Tongue (tissue), 2 donors: ENCODE data around the gene MYH11. TPM values are rescaled to one million over a fixed set of nuclear protein-coding genes. Genes with fewer than 3 reads are reported as not detected.
"Not testable (repeated sequence)": the region's sequence is repeated elsewhere in the genome, so short reads cannot be mapped to it uniquely, and the experiment has no call there.

Experiments
- DNase-seq: peaks from one replicate; pipeline ENCODE4 v3.0.0-alpha.2; 2015
- total RNA-seq: library from RNA; depleted of rRNA; stranded (reverse); fragments of >200 nt; gene quantifications from one replicate; pipeline ENCODE4 v1.2.3, GENCODE V29; 2014

The MYH11 gene
- total RNA-seq, 1 donor from 2014 or later, result 33.7 TPM

- not testable (repeated sequence) for DNase-seq
Measured at GRCh38 chr16:15809297-15809696, 47.5 kb downstream of the MYH11 start.

DNA sequence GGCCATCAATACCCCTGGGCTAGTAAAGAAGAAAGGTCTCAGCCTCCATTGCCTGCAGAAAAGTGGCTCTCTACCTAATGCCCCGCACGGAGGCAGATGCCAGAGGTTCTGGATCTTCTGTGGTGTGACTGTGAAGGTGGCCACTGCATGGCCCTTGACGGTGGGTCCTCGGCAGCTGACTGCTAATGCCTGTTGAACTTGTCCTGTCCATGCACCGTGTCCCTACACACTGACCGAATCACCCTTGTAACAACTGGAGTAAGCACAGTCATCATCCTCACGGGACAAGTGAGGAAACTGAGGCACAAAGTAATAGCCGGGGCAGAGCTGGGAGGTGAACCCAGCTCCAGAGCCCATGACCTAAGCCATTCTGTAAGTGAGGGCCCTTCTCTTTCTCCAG lies 48.8 kb downstream of the MYH11 start:
- no peak for DNase-seq

GRCh38 chr16:15807603-15808009 lies 49.2 kb downstream of the MYH11 start:
- DNase-seq, result no peak

GRCh38 chr16:15803618-15804017 lies 53.2 kb downstream of the MYH11 start:
- no peak for DNase-seq

DNA sequence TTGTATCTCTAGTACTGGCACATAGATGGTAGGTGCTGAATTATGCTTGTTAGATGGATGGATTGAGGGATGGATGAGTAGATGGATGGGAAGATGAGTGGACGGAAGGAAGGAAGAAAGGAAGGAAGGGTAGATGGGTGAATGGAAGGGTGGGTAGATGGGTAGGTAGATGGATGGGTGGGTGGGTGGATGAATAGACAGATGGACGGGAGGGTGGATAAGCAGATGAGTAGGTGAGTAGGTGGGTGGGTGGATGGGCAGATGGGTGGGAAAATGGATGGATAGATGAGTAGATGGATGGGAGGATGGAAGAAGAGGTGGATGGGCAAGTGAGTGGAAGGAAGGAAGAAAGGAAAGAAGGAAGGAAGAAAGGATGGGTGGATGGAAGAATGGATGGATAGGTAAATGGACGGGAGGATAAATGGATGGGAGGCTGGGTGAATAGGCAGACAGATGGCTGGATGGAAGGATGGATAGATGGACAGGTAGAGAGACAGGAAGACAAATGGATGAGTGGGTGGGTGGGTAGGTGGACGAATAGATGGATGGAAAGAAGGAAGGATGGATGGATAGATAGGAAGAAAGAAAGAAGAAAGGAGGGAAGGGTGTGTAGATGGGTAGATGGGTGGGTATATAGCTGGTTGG lies 56.9 kb downstream of the MYH11 start:
- no peak for DNase-seq

- DNase-seq, result no peak
Measured at GRCh38 chr16:15798671-15799070, 58.2 kb downstream of the MYH11 start.

DNA sequence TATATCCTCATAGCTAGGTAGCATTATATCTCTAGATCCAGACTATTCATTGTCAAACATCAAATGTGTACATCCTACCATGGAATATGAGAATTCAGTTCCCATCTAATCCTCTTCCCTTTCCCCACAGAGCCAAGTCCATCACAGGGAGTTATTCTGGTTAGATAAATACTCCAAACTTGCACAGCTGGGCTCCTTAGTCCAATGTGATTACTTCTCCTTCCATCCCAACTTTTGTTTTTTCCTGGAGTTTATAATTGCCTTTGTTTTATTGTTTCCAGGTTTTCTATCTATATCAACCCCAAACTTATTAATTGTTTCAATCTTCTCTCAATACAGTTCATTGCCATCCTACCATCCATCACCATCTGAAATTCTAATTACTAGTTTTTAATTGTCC lies 59.9 kb downstream of the MYH11 start:
- DNase-seq, result no peak

DNA sequence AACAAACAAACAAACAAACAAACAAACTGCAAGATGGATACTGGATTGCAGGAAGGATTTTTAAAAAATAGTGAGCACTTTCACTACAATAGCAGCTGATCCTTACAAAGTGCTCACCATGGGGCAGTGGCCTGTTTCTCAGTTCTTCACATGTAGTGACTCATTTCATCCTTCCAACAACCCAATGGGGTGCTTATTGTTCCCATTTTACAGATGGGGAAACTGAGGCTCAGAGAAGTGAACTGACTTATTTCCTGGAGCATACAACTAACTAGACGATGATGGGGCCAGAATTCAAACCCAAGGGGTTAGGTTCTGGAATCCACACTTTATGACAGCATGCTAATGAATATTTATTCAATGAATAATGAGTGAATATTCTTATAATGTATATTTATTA lies 61.2 kb downstream of the MYH11 start:
- no peak for DNase-seq

- no peak for DNase-seq
Measured at GRCh38 chr16:15792563-15792971, 64.3 kb downstream of the MYH11 start.

GRCh38 chr16:15790458-15790857 lies 66.4 kb downstream of the MYH11 start:
- DNase-seq, result no peak

GRCh38 chr16:15789816-15790215 lies 67.0 kb downstream of the MYH11 start:
- not testable (repeated sequence) for DNase-seq

GRCh38 chr16:15788846-15789239 lies 68.0 kb downstream of the MYH11 start:
- DNase-seq, result no peak

- DNase-seq, result no peak
Measured at GRCh38 chr16:15786501-15786900, 70.3 kb downstream of the MYH11 start.

- DNase-seq, result no peak
Measured at GRCh38 chr16:15785386-15786059, 71.3 kb downstream of the MYH11 start.

DNA sequence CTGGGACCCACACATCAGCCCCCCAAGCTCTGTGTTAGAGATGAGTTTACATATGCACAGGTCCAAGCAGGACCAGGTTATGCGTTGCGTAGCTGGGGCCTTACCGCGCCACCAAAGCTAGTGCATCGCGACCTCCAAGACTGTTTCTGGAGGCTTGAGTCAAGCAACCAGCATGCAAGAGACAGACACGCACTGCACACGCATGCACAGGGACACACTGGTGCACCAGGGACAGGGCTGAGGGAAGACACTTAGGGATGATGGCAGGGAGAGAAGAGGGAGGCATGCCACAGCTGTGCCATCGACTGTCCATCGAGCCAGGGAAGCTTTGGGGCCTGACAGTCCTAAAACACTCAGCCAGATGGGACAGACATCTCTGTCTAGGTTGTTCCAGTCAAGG lies 72.8 kb downstream of the MYH11 start:
- no peak for DNase-seq

DNA sequence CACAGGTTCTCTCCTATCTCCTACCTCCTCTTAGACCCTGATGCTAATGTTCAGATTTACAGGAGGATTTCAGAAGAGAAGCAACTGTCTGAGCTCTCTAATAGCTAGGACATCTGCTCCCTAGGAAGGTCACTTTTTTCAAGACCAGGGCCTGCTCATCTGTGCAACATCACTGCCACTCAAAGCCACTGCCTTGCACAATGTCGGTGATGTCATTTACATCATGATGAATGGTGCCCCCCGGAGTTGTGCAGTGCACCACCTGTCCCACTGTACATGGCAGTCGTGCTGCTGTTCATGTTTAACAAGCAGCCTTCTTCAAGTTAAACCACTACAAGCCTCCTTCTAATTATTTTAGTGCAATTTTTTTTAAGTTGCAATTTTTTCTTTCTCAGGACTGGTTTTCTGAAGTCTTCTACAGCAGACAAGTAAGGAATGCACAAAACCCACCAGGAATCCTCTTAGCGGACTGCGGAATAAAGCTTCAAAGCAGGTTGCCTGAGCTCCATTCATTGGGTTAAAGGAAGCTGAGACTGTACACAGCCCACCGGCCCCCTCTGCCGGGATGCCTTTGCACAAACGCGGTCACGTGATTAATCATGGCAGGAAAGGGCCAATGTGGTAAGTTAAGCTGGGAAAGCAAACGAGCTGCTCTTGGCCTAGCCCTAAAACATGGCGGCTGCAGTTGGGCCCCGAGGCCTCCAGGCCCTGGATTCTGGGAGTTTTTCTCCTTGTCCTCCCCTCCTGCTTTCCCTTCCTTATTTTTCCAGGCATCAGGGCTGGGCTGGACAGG lies 74.1 kb downstream of the MYH11 start:
- DNase-seq, result no peak

DNA sequence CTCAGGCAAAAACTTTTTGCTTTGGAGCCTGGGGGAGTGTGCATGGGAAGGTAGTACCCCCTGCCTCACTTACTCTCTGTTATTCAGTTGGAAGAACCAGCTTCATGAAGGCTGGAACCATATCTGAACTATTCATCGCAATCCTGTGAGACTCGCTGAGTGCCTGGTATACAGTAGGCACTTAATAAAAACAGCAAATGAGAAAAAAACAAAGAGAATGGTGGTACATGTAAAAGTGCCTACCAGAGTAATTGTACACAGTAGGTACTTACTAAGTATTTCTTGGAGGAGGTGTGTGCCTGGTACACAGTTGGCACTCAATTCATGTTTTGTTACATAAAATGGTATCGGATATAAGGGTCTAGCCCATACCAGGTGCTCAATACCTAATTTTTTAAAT lies 75.2 kb downstream of the MYH11 start:
- no peak for DNase-seq

DNA sequence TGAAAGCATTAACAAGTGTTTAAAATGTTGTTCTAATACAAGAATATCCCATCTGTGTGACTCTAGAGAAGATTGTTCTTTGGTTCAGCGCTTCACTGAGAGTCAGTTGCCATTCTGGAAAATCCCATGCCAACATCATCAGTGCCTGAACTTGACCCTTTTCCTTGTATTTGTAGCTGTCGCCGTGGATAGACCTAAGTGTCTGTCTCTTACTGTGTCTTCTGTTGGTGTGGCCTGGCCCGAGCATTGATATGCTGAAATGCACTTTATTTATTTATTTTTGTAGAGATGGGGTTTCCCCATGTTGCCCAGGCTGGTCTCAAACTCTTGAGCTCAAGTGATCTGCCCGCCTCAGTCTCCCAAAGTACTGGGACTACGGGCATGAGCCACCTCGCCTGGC lies 76.0 kb downstream of the MYH11 start:
- no peak for DNase-seq

- no peak for DNase-seq
Measured at GRCh38 chr16:15779664-15780351, 77.0 kb downstream of the MYH11 start.

- no peak for DNase-seq
Measured at GRCh38 chr16:15778999-15779614, 77.7 kb downstream of the MYH11 start.

DNA sequence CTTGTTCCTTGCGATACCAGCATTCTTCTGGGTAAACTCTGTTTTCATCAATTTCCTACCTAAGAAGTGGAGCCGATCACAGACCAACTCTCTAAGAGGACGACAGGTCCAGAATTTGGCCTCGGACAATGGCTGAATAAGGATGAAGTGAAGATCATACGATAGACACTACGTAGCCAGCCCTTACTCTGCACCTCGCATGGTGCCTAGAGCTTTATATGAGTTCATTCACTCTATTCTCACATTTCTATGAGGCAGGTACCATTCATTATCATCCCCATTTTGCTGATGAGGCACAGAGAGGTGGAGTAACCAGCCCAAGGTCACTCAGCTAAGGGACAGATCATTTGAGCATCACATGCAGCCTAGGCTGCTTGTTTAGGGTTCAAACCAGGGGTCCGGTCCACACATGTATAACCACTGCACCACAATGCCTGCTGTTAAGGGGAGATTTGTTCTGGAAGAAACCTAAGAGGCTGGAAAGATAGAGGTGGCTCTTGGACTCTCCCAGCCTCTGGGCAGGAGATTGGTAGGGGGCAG lies 78.6 kb downstream of the MYH11 start:
- no peak for DNase-seq
